Stimulated activated CD8-positive, alpha-beta memory T cell treated with anti-CD3 and anti-CD28 coated beads, Interleukin-2, amount 100 ng/mL, for 48 hours (primary cell): Measurements from ENCODE around the gene OMA1.
"Not testable (repeated sequence)": the region's sequence is repeated elsewhere in the genome, so short reads cannot be mapped to it uniquely, and the experiment has no call there.

Experiments used
- DNase-seq, 2 donors: peaks; one replicate each; pipeline ENCODE4 v3.0.0-alpha.2; 2020; ENCODE audit warnings: low read depth in 2 of 2

The OMA1 gene

GRCh38 chr1:58546520-58547308 is at the start of gene OMA1:
Gene OMA1, minus strand, starts transcription at chr1:58546726. Its CDS starts 7,432 bp downstream, at chr1:58539294.
- peak; percentile 94 to 97 for DNase-seq

- DNase-seq = no peak
These were observed 48.0 kb upstream of the OMA1 start for GRCh38 chr1:58594546-58594945.

GRCh38 chr1:58592522-58593134 is 46.1 kb upstream of the OMA1 start:
- no peak for DNase-seq

- DNase-seq = no peak
These were observed 45.3 kb upstream of the OMA1 start for GRCh38 chr1:58591806-58592205.

GRCh38 chr1:58590019-58590418 is 43.5 kb upstream of the OMA1 start:
- DNase-seq = no peak

GRCh38 chr1:58588396-58588795 is 41.9 kb upstream of the OMA1 start:
- DNase-seq = no peak

- no peak for DNase-seq
These were observed 41.1 kb upstream of the OMA1 start for GRCh38 chr1:58587667-58588066.

GRCh38 chr1:58586271-58586670 is 39.7 kb upstream of the OMA1 start:
- no peak for DNase-seq

GRCh38 chr1:58585581-58586151 is 39.1 kb upstream of the OMA1 start:
- DNase-seq = no peak

- DNase-seq = no peak
These were observed 38.6 kb upstream of the OMA1 start for GRCh38 chr1:58585166-58585565.

- DNase-seq = no peak
These were observed 37.8 kb upstream of the OMA1 start for GRCh38 chr1:58584082-58584895.

GRCh38 chr1:58583496-58583895 is 37.0 kb upstream of the OMA1 start:
- no peak for DNase-seq

GRCh38 chr1:58582143-58582542 is 35.6 kb upstream of the OMA1 start:
- not testable (repeated sequence) for DNase-seq

- no peak for DNase-seq
These were observed 35.1 kb upstream of the OMA1 start for GRCh38 chr1:58581641-58582040.

GRCh38 chr1:58580186-58580585 is 33.7 kb upstream of the OMA1 start:
- DNase-seq = no peak

GRCh38 chr1:58577654-58578030 is 31.1 kb upstream of the OMA1 start:
- no peak for DNase-seq

GRCh38 chr1:58576727-58577653 is 30.5 kb upstream of the OMA1 start, which contains the start of gene TACSTD2:
Gene TACSTD2, minus strand, starts transcription at chr1:58577252. Its CDS starts 96 bp downstream, at chr1:58577156.
- no peak for DNase-seq

- peak; percentile 6 to 7 for DNase-seq
These were observed 29.8 kb upstream of the OMA1 start for GRCh38 chr1:58576325-58576726.

- DNase-seq = no peak
These were observed 29.2 kb upstream of the OMA1 start for GRCh38 chr1:58575551-58576324.

- DNase-seq = no peak
These were observed 28.3 kb upstream of the OMA1 start for GRCh38 chr1:58574816-58575215.
